Suprapubic skin (tissue), 4 donors: ENCODE data around the gene ENPP7. TPM values are rescaled to one million over a fixed set of nuclear protein-coding genes. Genes with fewer than 3 reads are reported as not detected.

Experiments used
- DNase-seq, 2 donors: peaks; one replicate each; pipeline ENCODE4 v3.0.0-alpha.2; 2019; ENCODE audit warnings: low spot score in 2 of 2
- H3K27ac ChIP-seq: fragments of 200-600 bp; sonication (generic); one replicate; pipeline ENCODE4 v1.5.1; 2019
- H3K27me3 ChIP-seq: fragments of 200-600 bp; sonication (generic); one replicate; pipeline ENCODE4 v1.5.1; 2019
- H3K36me3 ChIP-seq: fragments of 200-600 bp; sonication (generic); one replicate; pipeline ENCODE4 v1.5.1; 2019
- H3K4me1 ChIP-seq: fragments of 200-600 bp; sonication (generic); one replicate; pipeline ENCODE4 v1.5.1; 2019
- H3K4me3 ChIP-seq: fragments of 200-600 bp; sonication (generic); one replicate; pipeline ENCODE4 v1.5.1; 2019; ENCODE audit warnings: mild to moderate bottlenecking
- H3K9me3 ChIP-seq: fragments of 200-600 bp; sonication (generic); one replicate; pipeline ENCODE4 v1.5.1; 2019
- CTCF ChIP-seq, 2 donors: fragments of 200-600 bp in 1 of 2; fragments of 450-650 bp in 1 of 2; sonication (generic) in 1 of 2; IDR thresholded peaks; one replicate each; pipeline ENCODE4 v1.5.1; 2016 to 2019; ENCODE audit warnings: antibody characterized with exemption in 2 of 2, mild to moderate bottlenecking in 1 of 2, moderate library complexity in 1 of 2
- EP300 ChIP-seq: sonication (generic); formaldehyde crosslinking; IDR thresholded peaks from one replicate; pipeline ENCODE4 v1.6.1; 2017; ENCODE audit warnings: antibody characterized with exemption
- POLR2A ChIP-seq, 2 donors: fragments of 450-650 bp; IDR thresholded peaks; one replicate each; pipeline ENCODE4 v1.6.1; 2017; ENCODE audit warnings: antibody characterized with exemption in 2 of 2, mild to moderate bottlenecking in 2 of 2, moderate library complexity in 2 of 2
- POLR2AphosphoS5 ChIP-seq, 3 donors: sonication (generic); formaldehyde crosslinking; IDR thresholded peaks; one replicate each; pipeline ENCODE4 v1.6.1; 2017; ENCODE audit warnings: antibody characterized with exemption in 3 of 3
- WGBS: methylation state at CpG from one replicate; pipeline ENCODE4 v1.1.5; 2018; 5-methylcytosine and 5-hydroxymethylcytosine counted together
- total RNA-seq, 4 donors: library from RNA; depleted of rRNA; stranded (reverse); fragments of >200 nt; gene quantifications; one replicate each; pipeline ENCODE4 v1.1.0, GENCODE V29; 2016

Gene ENPP7
- total RNA-seq, 4 donors from 2014 or later, result not detected

- DNase-seq, result no peak
- no peaks in the 10 kb centered on the region for H3K4me1 ChIP-seq
- no peak overlapping the region for H3K4me3 ChIP-seq
- no peak overlapping the region for H3K27ac ChIP-seq
- peaks cover 50% of the 10 kb centered on the region for H3K27me3 ChIP-seq
- WGBS, result 67% methylated on average over 23 of the region's 29 CpGs
- H3K9me3 ChIP-seq, result no peaks in the 10 kb centered on the region
- no peak for TF ChIP-seq POLR2A (IDR thresholded peaks at IDR 0.05)
- TF ChIP-seq EP300, result no peak
- TF ChIP-seq POLR2AphosphoS5 (IDR thresholded peaks at IDR 0.05), result no peak
- no peak for TF ChIP-seq CTCF (IDR thresholded peaks at IDR 0.05)
- no peaks in the 10 kb centered on the region for H3K36me3 ChIP-seq
Measured at GRCh38 chr17:79684132-79684985, 46.4 kb upstream of the ENPP7 start.

GRCh38 chr17:79685121-79685520, 45.6 kb upstream of the ENPP7 start:
- no peak for TF ChIP-seq POLR2A (IDR thresholded peaks at IDR 0.05)
- TF ChIP-seq POLR2AphosphoS5 (IDR thresholded peaks at IDR 0.05), result no peak
- TF ChIP-seq EP300, result no peak
- no peak for TF ChIP-seq CTCF (IDR thresholded peaks at IDR 0.05)
- Histone ChIP-seq H3K36me3 (no peaks in the 10 kb centered on the region), H3K27ac (no peak overlapping the region), H3K4me1 (no peaks in the 10 kb centered on the region), H3K27me3 (peaks cover 46% of the 10 kb centered on the region), H3K9me3 (no peaks in the 10 kb centered on the region), H3K4me3 (no peak overlapping the region)
- no peak for DNase-seq
- WGBS, result 53% methylated on average over 5 of the region's 9 CpGs

- Histone ChIP-seq H3K27ac (no peak overlapping the region), H3K4me1 (no peaks in the 10 kb centered on the region), H3K9me3 (no peaks in the 10 kb centered on the region), H3K27me3 (peaks cover 33% of the 10 kb centered on the region), H3K36me3 (no peaks in the 10 kb centered on the region), H3K4me3 (no peak overlapping the region)
- 93% methylated on average over 17 of the region's 17 CpGs for WGBS
- TF ChIP-seq CTCF (IDR thresholded peaks at IDR 0.05) (no peak), POLR2AphosphoS5 (IDR thresholded peaks at IDR 0.05) (no peak), EP300 (no peak), POLR2A (IDR thresholded peaks at IDR 0.05) (no peak)
- DNase-seq, result no peak
Measured at GRCh38 chr17:79686476-79686875, 44.3 kb upstream of the ENPP7 start.

- WGBS, result 65% methylated on average over 9 of the region's 10 CpGs
- H3K27ac ChIP-seq, result no peak overlapping the region
- no peak for DNase-seq
- no peak for TF ChIP-seq EP300
- no peak for TF ChIP-seq POLR2AphosphoS5 (IDR thresholded peaks at IDR 0.05)
- TF ChIP-seq POLR2A (IDR thresholded peaks at IDR 0.05), result no peak
- TF ChIP-seq CTCF (IDR thresholded peaks at IDR 0.05), result no peak
- no peaks in the 10 kb centered on the region for H3K9me3 ChIP-seq
- H3K36me3 ChIP-seq, result no peaks in the 10 kb centered on the region
- H3K4me1 ChIP-seq, result peaks cover 12% of the 10 kb centered on the region
- peaks cover 11% of the 10 kb centered on the region for H3K27me3 ChIP-seq
- no peak overlapping the region for H3K4me3 ChIP-seq
Measured at GRCh38 chr17:79690466-79690865, 40.3 kb upstream of the ENPP7 start.

- WGBS, result 76% methylated on average over 17 of the region's 21 CpGs
- peaks cover 20% of the 10 kb centered on the region for H3K4me1 ChIP-seq
- peaks cover 14% of the 10 kb centered on the region for H3K27me3 ChIP-seq
- no peak for DNase-seq
- H3K36me3 ChIP-seq, result no peaks in the 10 kb centered on the region
- no peaks in the 10 kb centered on the region for H3K9me3 ChIP-seq
- H3K4me3 ChIP-seq, result no peak overlapping the region
- H3K27ac ChIP-seq, result no peak overlapping the region
- TF ChIP-seq EP300, result no peak
- no peak for TF ChIP-seq POLR2AphosphoS5 (IDR thresholded peaks at IDR 0.05)
- no peak for TF ChIP-seq POLR2A (IDR thresholded peaks at IDR 0.05)
- TF ChIP-seq CTCF (IDR thresholded peaks at IDR 0.05), result no peak
Measured at GRCh38 chr17:79690988-79691836, 39.5 kb upstream of the ENPP7 start.
